K562 (cell line): ENCODE data around the gene TMEM120B. TPM values are rescaled to one million over a fixed set of nuclear protein-coding genes. Genes with fewer than 3 reads are reported as not detected.
A peak's percentile ranks its signal among the peaks of the same experiment; 100 is the strongest.

Source experiments
- CREB3 ChIP-seq: fragments of 450-650 bp; conservative IDR thresholded peaks from 2 replicates; pipeline ENCODE4 v1.6.1; 2016; ENCODE audit warnings: missing genetic modification characterization, low read depth, mild to moderate bottlenecking, missing compliant biosample characterization, moderate library complexity
- GABPA ChIP-seq: fragments of 200-800 bp; sonication (Bioruptor generic); conservative IDR thresholded peaks from 2 replicates; pipeline ENCODE4 v1.6.1; 2016; ENCODE audit warnings: low read depth, missing genetic modification characterization, missing compliant biosample characterization
- HNRNPLL ChIP-seq: fragments of 200-400 bp; formaldehyde crosslinking; IDR thresholded peaks from 2 replicates; pipeline ENCODE4 v1.6.1; 2017; ENCODE audit warnings: low read length, low read depth, mild to moderate bottlenecking; ENCODE audit not compliant: poor library complexity, severe bottlenecking
- NFIC ChIP-seq: fragments of 450-650 bp; IDR thresholded peaks from 2 replicates; pipeline ENCODE4 v1.6.1; 2017; ENCODE audit warnings: mild to moderate bottlenecking, inconsistent platforms
- NR2F6 ChIP-seq: fragments of 450-650 bp; formaldehyde crosslinking; IDR thresholded peaks from 2 replicates; pipeline ENCODE4 v1.4.0; 2020; ENCODE audit warnings: mild to moderate bottlenecking
- NR4A1 ChIP-seq, 2 experiments: fragments of 250-450 bp in 1 of 2; fragments of 450-650 bp in 1 of 2; sonication (Bioruptor Pico) in 1 of 2; IDR thresholded peaks; 2 replicates each; pipeline versions ENCODE4 v1.4.0 to v1.6.1; 2016 to 2020; ENCODE audit warnings: mild to moderate bottlenecking in 2 of 2, missing compliant biosample characterization in 1 of 2, missing genetic modification characterization in 1 of 2, moderate library complexity in 1 of 2
- RERE ChIP-seq: sonication (generic); formaldehyde crosslinking; IDR thresholded peaks from 2 replicates; pipeline ENCODE4 v1.8.0; 2023; ENCODE audit warnings: missing genetic modification reagents, mild to moderate bottlenecking, borderline replicate concordance
- USF1 ChIP-seq: sonication (generic); formaldehyde crosslinking; IDR thresholded peaks from 2 replicates; pipeline ENCODE4 v1.9.0; 2022; ENCODE audit warnings: mild to moderate bottlenecking, missing genetic modification reagents
- ZNF561 ChIP-seq: fragments of 450-650 bp; formaldehyde crosslinking; conservative IDR thresholded peaks from 2 replicates; pipeline ENCODE4 v1.4.0; 2020; ENCODE audit warnings: mild to moderate bottlenecking, moderate library complexity
- ZNF589 ChIP-seq: fragments of 200-800 bp; sonication (Bioruptor generic); IDR thresholded peaks from 2 replicates; pipeline ENCODE4 v1.6.1; 2016; ENCODE audit warnings: low read depth, missing genetic modification characterization, missing compliant biosample characterization
- ZNF77 ChIP-seq: fragments of 250-450 bp; sonication (Bioruptor Pico); IDR thresholded peaks from 2 replicates; pipeline ENCODE4 v1.5.0; 2020
- polyA plus RNA-seq, 8 experiments: library from polyadenylated mRNA; depleted of rRNA in 4 of 8; stranded (reverse) in 5 of 8; unstranded in 3 of 8; fragments of >200 nt; fragmentation: Nextera tagmentation in 2 of 8; fragmentation: Illumina TruSeq in 1 of 8; extraction: Ambion mirVana in 2 of 8; extraction: Trizol in 1 of 8; gene quantifications; 2 replicates each; pipeline versions ENCODE4 v1.2.1 to v1.2.3, GENCODE V29; 2011 to 2014; ENCODE audit warnings: inconsistent platforms in 1 of 8, missing spikeins in 1 of 8
- total RNA-seq, 7 experiments: library from RNA; depleted of rRNA in 6 of 7; stranded (reverse); fragments of >200 nt in 6 of 7; fragmentation: Illumina TruSeq in 2 of 7; extraction: Trizol in 2 of 7; gene quantifications; 2 replicates each; pipeline versions ENCODE4 v1.2.1 to v1.2.3, GENCODE V29; 2011 to 2021; ENCODE audit warnings: low replicate concordance in 1 of 7

Gene TMEM120B
- total and polyA plus RNA-seq, 9 of the 15 experiments (the other 6 are each of a cell fraction or from before 2014, with no cell fraction given) = 1.7 to 18.6 (median 7.4) TPM

GRCh38 chr12:121799156-121799841 is 86.7 kb downstream of the TMEM120B start (continued):
- peak; percentile 1; the same call in 1 of the 2 replicates for TF ChIP-seq ZNF589 (CRISPR knock-in tag)
- TF ChIP-seq ZNF561 (CRISPR knock-in tag) = no peak
- no peak for TF ChIP-seq RERE (CRISPR knock-in tag)
- TF ChIP-seq NFIC = no peak
- TF ChIP-seq NR2F6 (CRISPR knock-in tag) = no peak
- no peak for TF ChIP-seq USF1 (CRISPR knock-in tag)
- no peak for TF ChIP-seq NR4A1 (CRISPR knock-in tag; IDR thresholded peaks at IDR 0.05)
- TF ChIP-seq NR4A1 (tag; IDR thresholded peaks at IDR 0.05) = peak; percentile 20; the same call in 1 of the 2 replicates
- no peak for TF ChIP-seq HNRNPLL
- TF ChIP-seq CREB3 (tag) = 0 out of 2 replicates have a peak, but pooled peaks have one; percentile 42
- TF ChIP-seq GABPA (tag) = no peak
- no peak for TF ChIP-seq ZNF77
